ENCODE data around the gene UBL4B. TPM values are rescaled to one million over a fixed set of nuclear protein-coding genes. Genes with fewer than 3 reads are reported as not detected.
A peak's percentile ranks its signal among the peaks of the same experiment; 100 is the strongest.

The UBL4B gene
- total and polyA plus RNA-seq, 2 experiments from 2014 or later, result not detected

- no peaks in the 10 kb centered on the region for H3K79me2 ChIP-seq (ENCODE audit: insufficient read depth)
- H3K9me3 ChIP-seq (ENCODE audit: low read depth), result no peaks in the 10 kb centered on the region
- H3F3A ChIP-seq (ENCODE audit: insufficient read depth), result peaks cover 7% of the 10 kb centered on the region; the same call in 1 of the 2 replicates
- no peaks in the 10 kb centered on the region for H4K20me1 ChIP-seq (ENCODE audit: insufficient read depth)
- H3K4me3 ChIP-seq, result no peak overlapping the region
- in situ Hi-C loops (cut with MboI), result no loop called here
- no peak overlapping the region for H2AFZ ChIP-seq
- no peak overlapping the region for H3K4me2 ChIP-seq (ENCODE audit: unreplicated experiment)
- 0 out of 2 replicates have a peak, but pooled peaks cover 13% of the 10 kb centered on the region for H3K4me1 ChIP-seq (ENCODE audit: insufficient read depth)
- DNase-seq, result no peak
- H3K27ac ChIP-seq, result no peak overlapping the region
- H3K9me2 ChIP-seq (ENCODE audit: insufficient read depth), result no peaks in the 10 kb centered on the region
- no peak for TF ChIP-seq EZH2 (IDR thresholded peaks at IDR 0.05; ENCODE audit: insufficient read depth, poor library complexity, severe bottlenecking)
- no peak for TF ChIP-seq EZH2phosphoT487 (IDR thresholded peaks at IDR 0.05; ENCODE audit: insufficient read depth, low read depth)
- no peaks in the 10 kb centered on the region for H3K27me3 ChIP-seq (replicated peaks; ENCODE audit: insufficient read depth)
- H3K9ac ChIP-seq, result no peak overlapping the region
- no peaks in the 10 kb centered on the region for H3K36me3 ChIP-seq (ENCODE audit: low read depth)
Observed at GRCh38 chr1:110153407-110153950, 41.2 kb downstream of the UBL4B start.

- Histone ChIP-seq H4K20me1 (ENCODE audit: insufficient read depth) (no peaks in the 10 kb centered on the region), H3K4me3 (no peak overlapping the region), H3K9me3 (ENCODE audit: low read depth) (no peaks in the 10 kb centered on the region), H3K4me1 (ENCODE audit: insufficient read depth) (0 out of 2 replicates have a peak, but pooled peaks cover 13% of the 10 kb centered on the region), H3K27ac (no peak overlapping the region), H3K36me3 (ENCODE audit: low read depth) (no peaks in the 10 kb centered on the region), H3F3A (ENCODE audit: insufficient read depth) (peaks cover 7% of the 10 kb centered on the region; the same call in 1 of the 2 replicates), H2AFZ (no peak overlapping the region), H3K9ac (no peak overlapping the region), H3K9me2 (ENCODE audit: insufficient read depth) (no peaks in the 10 kb centered on the region), H3K4me2 (ENCODE audit: unreplicated experiment) (no peak overlapping the region), H3K79me2 (ENCODE audit: insufficient read depth) (no peaks in the 10 kb centered on the region), H3K27me3 (replicated peaks; ENCODE audit: insufficient read depth) (no peaks in the 10 kb centered on the region)
- peak; percentile 73 for DNase-seq
- 14 to 17% methylated on average over 7 of the region's 7 CpGs for WGBS, 2 experiments (ENCODE audit: low coverage in 1 of 2, low lambda C conversion rate in 2 of 2, missing lambda C conversion rate in 2 of 2)
- TF ChIP-seq EZH2 (IDR thresholded peaks at IDR 0.05; ENCODE audit: insufficient read depth, poor library complexity, severe bottlenecking) (no peak), EZH2phosphoT487 (IDR thresholded peaks at IDR 0.05; ENCODE audit: insufficient read depth, low read depth) (no peak)
- in situ Hi-C loops (cut with MboI), result no loop called here
Observed at GRCh38 chr1:110155878-110156522, 43.8 kb downstream of the UBL4B start.

GRCh38 chr1:110158261-110158660 is 46.0 kb downstream of the UBL4B start:
- H3K4me3 ChIP-seq, result no peak overlapping the region
- no peak overlapping the region for H3K27ac ChIP-seq
- H3K4me2 ChIP-seq (ENCODE audit: unreplicated experiment), result no peak overlapping the region
- DNase-seq, result no peak
- H4K20me1 ChIP-seq (ENCODE audit: insufficient read depth), result no peaks in the 10 kb centered on the region
- TF ChIP-seq EZH2 (IDR thresholded peaks at IDR 0.05; ENCODE audit: insufficient read depth, poor library complexity, severe bottlenecking) (no peak), EZH2phosphoT487 (IDR thresholded peaks at IDR 0.05; ENCODE audit: insufficient read depth, low read depth) (no peak)
- no peak overlapping the region for H3K9ac ChIP-seq
- H3F3A ChIP-seq (ENCODE audit: insufficient read depth), result no peaks in the 10 kb centered on the region
- H3K27me3 ChIP-seq (replicated peaks; ENCODE audit: insufficient read depth), result no peaks in the 10 kb centered on the region
- no peaks in the 10 kb centered on the region for H3K4me1 ChIP-seq (ENCODE audit: insufficient read depth)
- WGBS, 2 experiments (ENCODE audit: low coverage in 1 of 2, low lambda C conversion rate in 2 of 2, missing lambda C conversion rate in 2 of 2), result 33 to 39% methylated on average over 5 of the region's 5 CpGs
- H3K9me3 ChIP-seq (ENCODE audit: low read depth), result no peaks in the 10 kb centered on the region
- H3K9me2 ChIP-seq (ENCODE audit: insufficient read depth), result no peaks in the 10 kb centered on the region
- no peak overlapping the region for H2AFZ ChIP-seq
- H3K36me3 ChIP-seq (ENCODE audit: low read depth), result no peaks in the 10 kb centered on the region
- H3K79me2 ChIP-seq (ENCODE audit: insufficient read depth), result no peaks in the 10 kb centered on the region
- in situ Hi-C loops (cut with MboI), result no loop called here

- no peak for DNase-seq
Observed at GRCh38 chr1:110159168-110159567, 46.9 kb downstream of the UBL4B start.

More at GRCh38 chr1:110159168-110159567, 46.9 kb downstream of the UBL4B start:
- Histone ChIP-seq H4K20me1 (ENCODE audit: insufficient read depth) (no peaks in the 10 kb centered on the region), H3K4me1 (ENCODE audit: insufficient read depth) (no peaks in the 10 kb centered on the region), H3K9me3 (ENCODE audit: low read depth) (no peaks in the 10 kb centered on the region), H3K9me2 (ENCODE audit: insufficient read depth) (no peaks in the 10 kb centered on the region), H3K27ac (no peak overlapping the region), H3K9ac (no peak overlapping the region), H3K36me3 (ENCODE audit: low read depth) (no peaks in the 10 kb centered on the region), H3F3A (ENCODE audit: insufficient read depth) (no peaks in the 10 kb centered on the region), H2AFZ (no peak overlapping the region), H3K27me3 (replicated peaks; ENCODE audit: insufficient read depth) (no peaks in the 10 kb centered on the region), H3K79me2 (ENCODE audit: insufficient read depth) (no peaks in the 10 kb centered on the region), H3K4me3 (no peak overlapping the region), H3K4me2 (ENCODE audit: unreplicated experiment) (no peak overlapping the region)
- in situ Hi-C loops (cut with MboI), result no loop called here
- TF ChIP-seq EZH2phosphoT487 (IDR thresholded peaks at IDR 0.05; ENCODE audit: insufficient read depth, low read depth) (no peak), EZH2 (IDR thresholded peaks at IDR 0.05; ENCODE audit: insufficient read depth, poor library complexity, severe bottlenecking) (no peak)
- WGBS, 2 experiments (ENCODE audit: low coverage in 1 of 2, low lambda C conversion rate in 2 of 2, missing lambda C conversion rate in 2 of 2), result 16 to 20% methylated on average over 2 of the region's 2 CpGs
